Thyroid gland (tissue), 4 donors: ENCODE measurements around the gene EMILIN1. TPM values are rescaled to one million over a fixed set of nuclear protein-coding genes. Genes with fewer than 3 reads are reported as not detected.
A peak's percentile ranks its signal among the peaks of the same experiment; 100 is the strongest.

Source experiments
- DNase-seq, 2 donors: peaks; one replicate each; pipeline ENCODE4 v3.0.0-alpha.2; 2019
- H3K27ac ChIP-seq, 3 donors: fragments of 200-600 bp; sonication (generic); 1 replicate in 2 of 3; 2 replicates in 1 of 3; pipeline ENCODE4 v1.5.1; 2016 to 2019; ENCODE audit warnings: mild to moderate bottlenecking in 1 of 3, moderate library complexity in 1 of 3
- H3K27me3 ChIP-seq: fragments of 200-600 bp; sonication (generic); one replicate; pipeline ENCODE4 v1.5.1; 2019
- H3K36me3 ChIP-seq, 2 donors: fragments of 200-600 bp; sonication (generic); one replicate each; pipeline ENCODE4 v1.5.1; 2016 to 2019
- H3K4me1 ChIP-seq, 2 donors: fragments of 200-600 bp; sonication (generic); one replicate each; pipeline ENCODE4 v1.5.1; 2017 to 2019
- H3K4me3 ChIP-seq, 3 donors: fragments of 200-600 bp; sonication (generic); replicated peaks in 1 of 3; 1 replicate in 2 of 3; 2 replicates in 1 of 3; pipeline ENCODE4 v1.5.1; 2016; ENCODE audit warnings: mild to moderate bottlenecking in 1 of 3
- H3K9me3 ChIP-seq: fragments of 200-600 bp; sonication (generic); one replicate; pipeline ENCODE4 v1.5.1; 2017
- POLR2A ChIP-seq, 2 donors: fragments of 450-650 bp; IDR thresholded peaks; one replicate each; pipeline ENCODE4 v1.6.1; 2017; ENCODE audit warnings: antibody characterized with exemption in 2 of 2, mild to moderate bottlenecking in 2 of 2, moderate library complexity in 1 of 2
- WGBS, 2 donors: methylation state at CpG; one replicate each; pipeline ENCODE4 v1.1.5; 2017; 5-methylcytosine and 5-hydroxymethylcytosine counted together
- intact Hi-C: fragments of 100-400 bp; cut with DNase I; formaldehyde crosslinking; loops from one replicate; pipeline ENCODE4 v1.15.1; 2023
- total RNA-seq, 4 donors: library from RNA; depleted of rRNA; stranded (reverse); fragments of >200 nt; gene quantifications; one replicate each; pipeline ENCODE4 v1.2.3, GENCODE V29; 2016
- TF ChIP-seq, protein P1 (sequence below), 6 experiments: fragments of 200-600 bp in 3 of 6; fragments of 450-650 bp in 3 of 6; sonication (generic) in 3 of 6; IDR thresholded peaks; one replicate each; pipeline ENCODE4 v1.5.1; 2016 to 2019; ENCODE audit warnings: antibody characterized with exemption in 6 of 6, mild to moderate bottlenecking in 2 of 6, inconsistent platforms in 1 of 6, moderate library complexity in 1 of 6

Gene EMILIN1
- total RNA-seq, 4 donors from 2014 or later: 18.6 to 45.4 (median 29.3) TPM

GRCh38 chr2:27086090-27086723, 7.8 kb downstream of the EMILIN1 start:
- TF ChIP-seq POLR2A (IDR thresholded peaks at IDR 0.05): peak in 1 of 2 donors; percentile 62
- TF ChIP-seq, protein P1, sequence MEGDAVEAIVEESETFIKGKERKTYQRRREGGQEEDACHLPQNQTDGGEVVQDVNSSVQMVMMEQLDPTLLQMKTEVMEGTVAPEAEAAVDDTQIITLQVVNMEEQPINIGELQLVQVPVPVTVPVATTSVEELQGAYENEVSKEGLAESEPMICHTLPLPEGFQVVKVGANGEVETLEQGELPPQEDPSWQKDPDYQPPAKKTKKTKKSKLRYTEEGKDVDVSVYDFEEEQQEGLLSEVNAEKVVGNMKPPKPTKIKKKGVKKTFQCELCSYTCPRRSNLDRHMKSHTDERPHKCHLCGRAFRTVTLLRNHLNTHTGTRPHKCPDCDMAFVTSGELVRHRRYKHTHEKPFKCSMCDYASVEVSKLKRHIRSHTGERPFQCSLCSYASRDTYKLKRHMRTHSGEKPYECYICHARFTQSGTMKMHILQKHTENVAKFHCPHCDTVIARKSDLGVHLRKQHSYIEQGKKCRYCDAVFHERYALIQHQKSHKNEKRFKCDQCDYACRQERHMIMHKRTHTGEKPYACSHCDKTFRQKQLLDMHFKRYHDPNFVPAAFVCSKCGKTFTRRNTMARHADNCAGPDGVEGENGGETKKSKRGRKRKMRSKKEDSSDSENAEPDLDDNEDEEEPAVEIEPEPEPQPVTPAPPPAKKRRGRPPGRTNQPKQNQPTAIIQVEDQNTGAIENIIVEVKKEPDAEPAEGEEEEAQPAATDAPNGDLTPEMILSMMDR (IDR thresholded peaks at IDR 0.05): peak; percentile 39 to 99 (median 96)
- Histone ChIP-seq H3K27me3 (no peaks in the 10 kb centered on the region), H3K27ac (peak overlapping the region; percentile 77 to 89 (median 84)), H3K4me1 (peaks cover 21 to 24% of the 10 kb centered on the region in 2 donors), H3K36me3 (no peaks in the 10 kb centered on the region), H3K4me3 (peak overlapping the region; percentile 37 to 68 (median 63)), H3K9me3 (no peaks in the 10 kb centered on the region)
- WGBS, 2 donors: 0 to 4% methylated on average over 6 to 15 of the region's 81 CpGs
- peak; percentile 94 to 95 for DNase-seq
- intact Hi-C loops: loop anchor here (5.0 kb wide), 1 partner anchor 124 kb away; no protein-coding TSS in a partner anchor

DNA sequence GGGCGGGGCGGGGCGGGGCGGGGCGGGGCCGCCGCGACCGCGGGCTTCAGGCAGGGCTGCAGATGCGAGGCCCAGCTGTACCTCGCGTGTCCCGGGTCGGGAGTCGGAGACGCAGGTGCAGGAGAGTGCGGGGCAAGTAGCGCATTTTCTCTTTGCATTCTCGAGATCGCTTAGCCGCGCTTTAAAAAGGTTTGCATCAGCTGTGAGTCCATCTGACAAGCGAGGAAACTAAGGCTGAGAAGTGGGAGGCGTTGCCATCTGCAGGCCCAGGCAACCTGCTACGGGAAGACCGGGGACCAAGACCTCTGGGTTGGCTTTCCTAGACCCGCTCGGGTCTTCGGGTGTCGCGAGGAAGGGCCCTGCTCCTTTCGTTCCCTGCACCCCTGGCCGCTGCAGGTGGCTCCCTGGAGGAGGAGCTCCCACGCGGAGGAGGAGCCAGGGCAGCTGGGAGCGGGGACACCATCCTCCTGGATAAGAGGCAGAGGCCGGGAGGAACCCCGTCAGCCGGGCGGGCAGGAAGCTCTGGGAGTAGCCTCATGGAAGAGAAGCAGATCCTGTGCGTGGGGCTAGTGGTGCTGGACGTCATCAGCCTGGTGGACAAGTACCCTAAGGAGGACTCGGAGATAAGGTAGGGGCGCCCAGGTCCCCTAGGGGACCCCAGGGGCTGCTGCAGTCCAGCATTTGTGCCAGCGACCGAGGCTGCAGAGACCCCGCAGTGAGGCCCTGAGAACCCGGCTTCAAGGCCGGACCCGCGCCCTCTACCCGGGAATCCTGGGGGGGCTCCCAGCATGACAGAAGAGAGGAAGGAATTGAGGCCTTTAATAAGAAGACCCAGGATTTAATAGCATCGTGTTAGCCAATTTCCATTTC, 8.5 kb downstream of the EMILIN1 start, which contains the start of gene KHK:
Gene KHK, plus strand, starts transcription at position 49 of the 870 bp plus-strand sequence. Its CDS starts 488 bp downstream, at position 537.
- H3K27me3 ChIP-seq: no peaks in the 10 kb centered on the region
- H3K9me3 ChIP-seq: no peaks in the 10 kb centered on the region
- H3K36me3 ChIP-seq: no peaks in the 10 kb centered on the region
- H3K27ac ChIP-seq: peak within 1 kb of the TSS; percentile 77 to 89 (median 84)
- peak within 1 kb of the TSS; percentile 37 to 68 (median 63) for H3K4me3 ChIP-seq
- H3K4me1 ChIP-seq: peaks cover 14 to 16% of the 10 kb centered on the region in 2 donors
- TF ChIP-seq, protein P1 (IDR thresholded peaks at IDR 0.05): no peak
- TF ChIP-seq POLR2A (IDR thresholded peaks at IDR 0.05): no peak
- WGBS, 2 donors: 20 to 30% methylated on average over 16 to 24 of the region's 54 CpGs
- peak; percentile 36 to 52 for DNase-seq
- intact Hi-C loops: loop anchor here (5.0 kb wide), 1 partner anchor 125 kb away; no protein-coding TSS in a partner anchor

DNA sequence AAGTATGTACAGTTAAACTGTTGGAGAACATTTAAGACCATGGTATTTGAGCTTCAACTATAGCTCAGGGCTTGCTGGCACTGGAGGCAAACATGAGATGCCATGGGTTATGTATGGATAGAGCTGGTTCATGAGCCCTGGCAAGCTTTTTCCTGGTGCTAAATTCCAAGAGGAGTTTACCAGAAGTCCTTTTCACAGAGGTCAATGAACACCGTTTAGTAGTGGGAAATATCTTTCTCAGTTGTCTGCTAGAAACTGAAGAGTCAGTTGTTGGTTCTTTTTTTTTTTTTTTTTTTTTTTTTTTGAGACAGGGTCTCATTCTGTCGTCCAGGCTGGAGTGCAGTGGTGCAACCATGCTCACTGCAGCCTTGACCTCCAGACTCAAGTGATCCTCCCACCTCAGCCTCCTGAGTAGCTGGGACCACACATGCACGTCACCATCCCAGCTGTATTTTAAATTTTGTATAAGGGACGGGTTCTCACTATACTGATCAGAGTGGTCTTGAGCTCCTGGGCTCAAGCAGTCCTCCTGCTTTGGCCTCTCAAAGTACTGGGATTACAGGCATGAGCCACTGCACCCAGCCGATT, 9.5 kb downstream of the EMILIN1 start:
- H3K4me3 ChIP-seq: no peak overlapping the region
- H3K36me3 ChIP-seq: no peaks in the 10 kb centered on the region
- H3K27me3 ChIP-seq: no peaks in the 10 kb centered on the region
- no peak overlapping the region for H3K27ac ChIP-seq
- no peaks in the 10 kb centered on the region for H3K9me3 ChIP-seq
- no peak for TF ChIP-seq POLR2A (IDR thresholded peaks at IDR 0.05)
- TF ChIP-seq, protein P1 (IDR thresholded peaks at IDR 0.05): no peak
- DNase-seq: no peak
- intact Hi-C loops: loop anchor here (5.0 kb wide), 1 partner anchor 126 kb away; no protein-coding TSS in a partner anchor
- peaks cover 15% of the 10 kb centered on the region in 2 donors for H3K4me1 ChIP-seq
- 91 to 92% methylated on average over 5 of the region's 5 CpGs for WGBS, 2 donors

GRCh38 chr2:27088634-27089033, 10.2 kb downstream of the EMILIN1 start:
- Histone ChIP-seq H3K27ac (no peak overlapping the region), H3K27me3 (no peaks in the 10 kb centered on the region), H3K4me1 (peaks cover 18 to 22% of the 10 kb centered on the region in 2 donors), H3K9me3 (no peaks in the 10 kb centered on the region), H3K4me3 (no peak overlapping the region), H3K36me3 (no peaks in the 10 kb centered on the region)
- intact Hi-C loops: loop anchor here (5.0 kb wide), 1 partner anchor 126 kb away; no protein-coding TSS in a partner anchor
- WGBS, 2 donors: 95 to 97% methylated on average over 6 of the region's 6 CpGs
- DNase-seq: no peak
- TF ChIP-seq, protein P1 (IDR thresholded peaks at IDR 0.05): no peak
- no peak for TF ChIP-seq POLR2A (IDR thresholded peaks at IDR 0.05)
